ENCODE results near the gene CADPS. TPM values are rescaled to one million over a fixed set of nuclear protein-coding genes. Genes with fewer than 3 reads are reported as not detected.

The CADPS gene
- total RNA-seq, 2 experiments from 2014 or later, result 61.3 to 68.6 TPM

- Histone ChIP-seq H2AFZ (ENCODE audit: low read length) (peak overlapping the region; percentile 49; the same call in 1 of the 2 replicates), H3K4me1 (ENCODE audit: insufficient read depth, low read length, poor library complexity, severe bottlenecking) (peaks cover 36% of the 10 kb centered on the region), H3K36me3 (ENCODE audit: insufficient read depth, low read length) (no peaks in the 10 kb centered on the region), H4K20me1 (ENCODE audit: insufficient read depth, low read length) (0 out of 2 replicates have a peak, but pooled peaks cover 5% of the 10 kb centered on the region), H3K27ac (ENCODE audit: low read depth, low read length, poor library complexity, severe bottlenecking) (peak overlapping the region; percentile 84), H3K4me2 (ENCODE audit: low read length) (peak overlapping the region; percentile 77), H3K4me3 (ENCODE audit: low read depth, low read length, poor library complexity, severe bottlenecking) (peak overlapping the region; percentile 91), H3K9me3 (ENCODE audit: low read length) (no peaks in the 10 kb centered on the region), H3K9me2 (ENCODE audit: insufficient read depth, low read length) (no peaks in the 10 kb centered on the region), H3K79me2 (ENCODE audit: insufficient read depth, low read depth, low read length) (peaks cover 29% of the 10 kb centered on the region; the same call in 1 of the 2 replicates)
- DNase-seq (ENCODE audit: low spot score), result no peak
- no TSS peak for BruUV-seq (replicated peaks)
- ChIA-PET CTCF (ENCODE audit: unreplicated experiment) (interaction anchor here (1.2 to 3.5 kb wide), 5 partner anchors 36 to 205 kb away, joined by 3 to 25 read pairs (median 7); no protein-coding TSS in a partner anchor), POLR2A (interaction anchor here (0.6 to 7.5 kb wide), 25 partner anchors 9 to 506 kb away, joined by 3 to 77 read pairs (median 7); no protein-coding TSS in a partner anchor)
- intact Hi-C loops (cut with micrococcal nuclease; ENCODE audit: unreplicated experiment), result loop anchor here (2.0 kb wide), 2 partner anchors 76 to 370 kb away; no protein-coding TSS in a partner anchor
- no peak for TF ChIP-seq EZH2phosphoT487 (IDR thresholded peaks at IDR 0.05; ENCODE audit: borderline replicate concordance, low read depth, low read length)
- no peak for TF ChIP-seq CTCF (conservative IDR thresholded peaks at IDR 0.05; ENCODE audit: low read length)
Observed at GRCh38 chr3:62872318-62872717, 2.9 kb downstream of the CADPS start.

GRCh38 chr3:62870321-62870720, 4.9 kb downstream of the CADPS start:
- Histone ChIP-seq H3K4me2 (ENCODE audit: low read length) (peak overlapping the region; percentile 77), H2AFZ (ENCODE audit: low read length) (no peak overlapping the region), H3K9me2 (ENCODE audit: insufficient read depth, low read length) (no peaks in the 10 kb centered on the region), H3K27ac (ENCODE audit: low read depth, low read length, poor library complexity, severe bottlenecking) (no peak overlapping the region), H3K79me2 (ENCODE audit: insufficient read depth, low read depth, low read length) (peaks cover 36% of the 10 kb centered on the region; the same call in 1 of the 2 replicates), H4K20me1 (ENCODE audit: insufficient read depth, low read length) (no peaks in the 10 kb centered on the region), H3K4me1 (ENCODE audit: insufficient read depth, low read length, poor library complexity, severe bottlenecking) (peaks cover 28% of the 10 kb centered on the region), H3K36me3 (ENCODE audit: insufficient read depth, low read length) (no peaks in the 10 kb centered on the region), H3K9me3 (ENCODE audit: low read length) (no peaks in the 10 kb centered on the region), H3K4me3 (ENCODE audit: low read depth, low read length, poor library complexity, severe bottlenecking) (no peak overlapping the region)
- no peak for DNase-seq (ENCODE audit: low spot score)
- no TSS peak for BruUV-seq (replicated peaks)
- intact Hi-C loops (cut with micrococcal nuclease; ENCODE audit: unreplicated experiment), result no loop called here
- CTCF ChIA-PET (ENCODE audit: unreplicated experiment), result no interaction called here
- no peak for TF ChIP-seq EZH2phosphoT487 (IDR thresholded peaks at IDR 0.05; ENCODE audit: borderline replicate concordance, low read depth, low read length)
- no peak for TF ChIP-seq CTCF (conservative IDR thresholded peaks at IDR 0.05; ENCODE audit: low read length)
- POLR2A ChIA-PET, result interaction anchor here (0.9 to 7.5 kb wide), 11 partner anchors 11 to 591 kb away, joined by 3 to 77 read pairs (median 5); no protein-coding TSS in a partner anchor

- intact Hi-C loops (cut with micrococcal nuclease; ENCODE audit: unreplicated experiment), result no loop called here
Observed at GRCh38 chr3:62863648-62864047, 11.6 kb downstream of the CADPS start.

More at GRCh38 chr3:62863648-62864047, 11.6 kb downstream of the CADPS start:
- Histone ChIP-seq H4K20me1 (ENCODE audit: insufficient read depth, low read length) (no peaks in the 10 kb centered on the region), H3K27ac (ENCODE audit: low read depth, low read length, poor library complexity, severe bottlenecking) (no peak overlapping the region), H2AFZ (ENCODE audit: low read length) (no peak overlapping the region), H3K36me3 (ENCODE audit: insufficient read depth, low read length) (peaks cover 5% of the 10 kb centered on the region; the same call in 1 of the 2 replicates), H3K4me3 (ENCODE audit: low read depth, low read length, poor library complexity, severe bottlenecking) (no peak overlapping the region), H3K4me2 (ENCODE audit: low read length) (no peak overlapping the region), H3K9me2 (ENCODE audit: insufficient read depth, low read length) (no peaks in the 10 kb centered on the region), H3K9me3 (ENCODE audit: low read length) (no peaks in the 10 kb centered on the region), H3K79me2 (ENCODE audit: insufficient read depth, low read depth, low read length) (peaks cover 12% of the 10 kb centered on the region; the same call in 1 of the 2 replicates), H3K4me1 (ENCODE audit: insufficient read depth, low read length, poor library complexity, severe bottlenecking) (peaks cover 19% of the 10 kb centered on the region)
- DNase-seq (ENCODE audit: low spot score), result no peak
- POLR2A ChIA-PET, result interaction anchor here (1.0 to 1.3 kb wide), 2 partner anchors 9 to 27 kb away, joined by 3 to 5 read pairs; no protein-coding TSS in a partner anchor
- CTCF ChIA-PET (ENCODE audit: unreplicated experiment), result no interaction called here
- BruUV-seq (replicated peaks), result no TSS peak
- TF ChIP-seq EZH2phosphoT487 (IDR thresholded peaks at IDR 0.05; ENCODE audit: borderline replicate concordance, low read depth, low read length) (no peak), CTCF (conservative IDR thresholded peaks at IDR 0.05; ENCODE audit: low read length) (peak; percentile 47)

Measured in OCI-LY7 (cell line).